HUDEP-2 (cell line): ENCODE measurements around the gene TASP1.
A peak's percentile ranks its signal among the peaks of the same experiment; 100 is the strongest.
"Not testable (repeated sequence)": the region's sequence is repeated elsewhere in the genome, so short reads cannot be mapped to it uniquely, and the experiment has no call there.

Experiments
- DNase-seq, 76 experiments: peaks; one replicate each; lab custom pipeline; 2025; ENCODE audit not compliant: unreplicated experiment in 76 of 76; lab: John Stamatoyannopoulos, UW

The TASP1 gene, protein sequence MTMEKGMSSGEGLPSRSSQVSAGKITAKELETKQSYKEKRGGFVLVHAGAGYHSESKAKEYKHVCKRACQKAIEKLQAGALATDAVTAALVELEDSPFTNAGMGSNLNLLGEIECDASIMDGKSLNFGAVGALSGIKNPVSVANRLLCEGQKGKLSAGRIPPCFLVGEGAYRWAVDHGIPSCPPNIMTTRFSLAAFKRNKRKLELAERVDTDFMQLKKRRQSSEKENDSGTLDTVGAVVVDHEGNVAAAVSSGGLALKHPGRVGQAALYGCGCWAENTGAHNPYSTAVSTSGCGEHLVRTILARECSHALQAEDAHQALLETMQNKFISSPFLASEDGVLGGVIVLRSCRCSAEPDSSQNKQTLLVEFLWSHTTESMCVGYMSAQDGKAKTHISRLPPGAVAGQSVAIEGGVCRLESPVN

DNA sequence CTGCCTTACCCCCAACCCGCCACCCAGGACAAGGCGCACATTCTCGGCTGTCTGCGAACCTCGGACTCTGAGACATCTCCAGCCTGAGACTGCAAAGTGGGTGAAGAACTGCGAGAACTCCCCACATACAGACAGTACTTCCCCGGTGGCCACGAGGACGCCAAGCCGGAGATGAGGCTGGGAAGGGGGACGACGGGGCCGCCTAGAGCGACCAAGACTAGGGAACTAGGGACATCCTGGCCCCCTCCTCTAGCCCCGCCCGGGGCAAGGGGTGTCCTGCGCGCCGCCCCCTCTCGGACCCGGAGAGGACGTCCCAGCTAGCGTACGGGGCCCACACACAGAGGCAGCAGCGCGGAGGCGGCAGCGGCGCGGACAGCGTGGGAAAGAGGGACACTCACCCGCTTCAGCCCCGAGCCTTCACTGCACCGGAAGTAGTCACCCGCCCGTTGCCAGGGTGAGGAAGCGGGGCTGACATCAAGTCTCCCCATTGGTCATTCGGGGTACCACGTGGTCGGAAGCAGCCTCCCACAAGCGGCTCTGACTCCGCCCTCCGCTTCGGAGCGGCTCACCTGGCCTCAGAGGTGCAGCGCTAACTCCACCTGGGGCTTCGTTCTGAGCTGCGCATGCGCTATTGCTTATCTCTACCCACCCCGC lies at the start of gene TASP1:
Gene TASP1, minus strand, starts transcription at position 437 of the 654 bp plus-strand sequence. CDS start 8,854 bp downstream, outside the sequence.
- peak; percentile 29 to 96 (median 88) for DNase-seq

DNA sequence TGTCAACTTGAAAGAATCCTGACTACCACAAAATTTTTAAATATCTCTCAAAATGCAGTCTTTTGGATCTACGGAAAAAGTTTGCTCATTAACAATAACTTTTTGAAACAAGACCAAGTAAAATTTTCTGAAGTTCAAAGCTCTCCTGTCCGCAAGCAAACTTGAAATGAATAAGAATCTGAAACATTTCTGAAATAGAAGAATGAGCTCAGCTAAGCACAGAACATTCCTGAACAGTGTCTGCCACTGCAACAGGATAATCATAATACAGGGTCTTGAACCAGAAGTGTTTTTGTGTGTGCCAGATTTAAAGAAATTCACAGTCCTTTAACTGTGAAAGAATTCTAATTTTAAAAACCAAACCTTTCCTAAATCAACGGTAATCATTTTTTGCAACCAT lies 49.1 kb upstream of the TASP1 start:
- DNase-seq: no peak

GRCh38 chr20:13685623-13686022 lies 46.9 kb upstream of the TASP1 start:
- DNase-seq: no peak

DNA sequence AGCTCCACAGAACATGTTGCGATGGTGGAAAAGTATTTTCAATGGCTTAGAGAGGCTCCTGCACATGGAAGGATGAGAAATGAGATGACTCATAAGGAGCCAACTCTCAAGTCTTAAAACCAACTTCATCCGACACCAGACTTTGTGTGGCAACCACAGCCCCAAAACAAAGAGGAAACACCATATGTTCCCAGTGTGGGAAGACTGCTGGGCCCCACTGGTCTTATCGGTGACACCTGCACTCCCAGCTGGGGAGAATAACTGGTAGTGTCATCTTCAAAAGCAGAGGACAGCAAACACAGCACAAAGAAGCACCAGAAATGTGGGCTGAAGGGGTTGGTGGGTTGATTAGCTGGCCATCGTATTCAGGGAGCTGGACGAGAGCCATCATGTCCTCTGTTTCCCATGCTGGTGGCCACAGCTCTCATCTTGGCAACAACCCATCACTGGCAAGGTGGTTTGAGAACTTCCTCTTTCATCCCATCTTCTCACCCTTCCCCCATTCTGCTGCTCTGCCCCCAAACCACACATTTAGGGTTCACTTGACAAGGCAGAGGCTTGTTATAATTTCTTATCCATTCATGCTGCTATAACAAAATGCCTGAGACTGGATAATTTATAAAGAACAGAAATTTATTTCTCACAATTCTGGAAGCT lies 46.0 kb upstream of the TASP1 start:
- no peak for DNase-seq

DNA sequence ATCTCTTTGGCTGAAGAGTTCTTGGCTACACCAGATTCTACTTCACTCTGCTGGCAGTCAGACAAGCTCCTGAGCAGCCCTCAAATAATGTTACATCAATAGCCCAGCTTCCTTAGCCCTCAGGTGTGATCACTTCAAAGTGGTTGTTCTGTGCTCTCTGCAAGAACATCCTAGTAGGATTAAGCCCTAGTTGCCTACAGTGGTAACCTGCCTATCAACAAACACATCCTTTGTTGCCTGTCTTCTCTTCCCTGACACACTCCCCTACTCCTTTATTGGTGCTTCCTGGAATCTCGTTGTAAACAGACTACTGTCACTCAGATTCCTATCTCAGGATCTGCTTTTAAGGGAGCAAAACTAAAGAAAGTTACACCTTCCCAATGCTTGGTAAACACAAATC lies 45.1 kb upstream of the TASP1 start:
- no peak for DNase-seq

- no peak for DNase-seq
Observed at GRCh38 chr20:13681248-13682125, 42.8 kb upstream of the TASP1 start.

- no peak for DNase-seq
Observed at GRCh38 chr20:13678944-13679343, 40.2 kb upstream of the TASP1 start.

DNA sequence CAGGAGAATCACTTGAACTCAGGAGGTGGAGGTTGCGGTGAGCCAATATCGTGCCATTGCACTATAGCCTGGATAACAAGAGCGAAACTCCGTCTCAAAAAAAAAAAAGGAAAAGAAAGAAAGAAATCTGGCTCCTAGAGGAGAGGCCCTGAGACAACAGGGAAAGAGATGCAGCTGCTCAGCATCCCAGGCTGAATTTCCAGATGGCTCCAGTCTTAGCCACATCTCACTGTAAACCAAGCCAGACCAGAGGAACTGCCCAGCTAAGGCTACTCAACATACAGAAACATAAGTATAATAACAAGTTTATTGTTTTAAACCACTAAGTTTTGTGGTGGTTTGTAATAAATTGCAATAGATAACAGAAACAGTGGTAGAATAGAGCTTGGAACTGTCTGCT lies 38.5 kb upstream of the TASP1 start:
- no peak for DNase-seq

- no peak for DNase-seq
Observed at GRCh38 chr20:13676682-13677081, 38.0 kb upstream of the TASP1 start.

- no peak for DNase-seq
Observed at GRCh38 chr20:13672690-13673089, 34.0 kb upstream of the TASP1 start.

GRCh38 chr20:13671916-13672378 lies 33.2 kb upstream of the TASP1 start:
- no peak for DNase-seq

DNA sequence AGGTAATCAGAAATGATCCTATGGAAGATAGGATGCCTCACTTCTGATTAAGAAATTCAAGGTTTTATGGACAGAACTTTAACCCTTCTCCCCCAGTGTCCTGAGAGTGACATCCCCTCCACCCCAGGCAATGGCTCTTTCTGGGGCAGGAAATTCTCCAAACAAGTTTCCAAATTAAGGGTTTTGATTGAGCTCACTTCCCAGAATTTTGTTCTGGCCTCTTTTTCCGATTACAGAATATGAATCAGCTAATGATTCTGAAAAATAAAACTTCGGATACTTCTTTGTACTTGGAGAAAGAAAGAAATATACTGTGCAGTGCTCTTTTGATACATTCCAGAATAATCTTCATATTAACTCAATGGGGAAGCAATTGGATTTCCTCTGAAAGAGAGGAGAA lies 32.8 kb upstream of the TASP1 start:
- DNase-seq: no peak

- DNase-seq: no peak
Observed at GRCh38 chr20:13670160-13670559, 31.4 kb upstream of the TASP1 start.

- no peak for DNase-seq
Observed at GRCh38 chr20:13665709-13666395, 27.1 kb upstream of the TASP1 start.

DNA sequence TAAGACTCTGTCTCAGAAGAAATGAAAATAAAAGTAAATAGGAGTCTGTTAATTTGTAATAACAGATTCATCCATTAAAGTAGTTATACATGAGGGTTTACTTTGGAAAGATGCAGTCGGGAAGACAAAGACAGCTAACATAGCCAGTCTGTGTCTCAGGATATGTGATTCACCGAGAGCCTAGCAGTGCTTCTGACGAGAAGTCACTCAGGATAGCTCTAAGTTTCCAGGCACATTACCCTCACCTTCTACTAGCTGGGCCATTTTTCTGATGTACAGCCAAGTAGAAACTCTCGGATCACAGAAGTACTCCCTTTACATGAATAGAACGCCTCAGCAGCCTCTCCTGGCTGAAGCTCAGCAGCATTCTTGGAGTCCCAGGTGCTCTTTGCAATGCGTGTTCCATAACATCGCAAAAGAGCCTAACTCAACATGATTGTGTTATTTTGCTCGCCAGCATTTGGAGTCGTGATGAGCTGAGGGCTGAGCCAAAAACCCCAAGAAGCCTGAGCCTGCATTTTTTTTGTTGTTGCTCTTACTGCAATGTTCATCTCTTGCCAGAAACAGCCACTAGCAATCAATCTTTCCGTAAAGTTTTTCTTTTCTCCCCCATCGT lies 22.4 kb upstream of the TASP1 start:
- DNase-seq: no peak

DNA sequence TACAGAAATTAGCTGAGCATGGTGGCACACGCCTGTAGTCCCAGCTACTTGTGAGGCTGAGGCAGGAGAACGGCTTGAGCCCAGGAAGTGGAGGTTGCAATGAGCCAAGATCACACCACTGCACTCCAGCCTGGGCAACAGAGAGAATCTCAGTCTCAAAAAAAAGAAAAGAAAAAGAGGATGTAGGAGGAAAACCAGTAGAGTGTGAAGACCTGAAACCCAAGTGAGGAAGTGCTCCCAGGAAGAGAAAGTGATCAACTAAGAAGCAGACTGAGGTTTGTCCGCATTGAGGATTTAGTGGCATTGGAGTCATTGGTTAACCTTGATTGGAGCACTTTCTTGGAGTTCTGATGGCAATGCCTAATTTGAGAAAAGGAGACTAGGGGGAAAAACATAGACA lies 20.6 kb upstream of the TASP1 start:
- no peak for DNase-seq

DNA sequence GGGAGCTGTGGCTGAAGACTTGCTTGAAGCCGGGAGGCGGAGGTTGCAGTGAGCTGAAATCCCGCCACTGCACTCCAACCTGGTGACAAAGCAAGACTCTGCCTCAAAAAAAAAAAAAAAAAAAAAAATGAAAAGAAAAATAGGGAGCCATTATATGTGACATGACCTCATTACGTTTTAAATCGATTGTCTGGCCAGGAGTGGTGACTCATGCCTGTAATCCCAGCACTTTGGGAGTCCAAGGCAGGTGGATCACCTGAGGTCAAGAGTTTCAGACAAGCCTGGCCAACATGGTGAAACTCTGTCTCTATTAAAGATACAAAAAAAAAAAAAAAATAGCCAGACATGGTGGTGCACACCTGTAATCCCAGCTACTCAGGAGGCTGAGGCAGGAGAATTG lies 19.3 kb upstream of the TASP1 start:
- not testable (repeated sequence) for DNase-seq

DNA sequence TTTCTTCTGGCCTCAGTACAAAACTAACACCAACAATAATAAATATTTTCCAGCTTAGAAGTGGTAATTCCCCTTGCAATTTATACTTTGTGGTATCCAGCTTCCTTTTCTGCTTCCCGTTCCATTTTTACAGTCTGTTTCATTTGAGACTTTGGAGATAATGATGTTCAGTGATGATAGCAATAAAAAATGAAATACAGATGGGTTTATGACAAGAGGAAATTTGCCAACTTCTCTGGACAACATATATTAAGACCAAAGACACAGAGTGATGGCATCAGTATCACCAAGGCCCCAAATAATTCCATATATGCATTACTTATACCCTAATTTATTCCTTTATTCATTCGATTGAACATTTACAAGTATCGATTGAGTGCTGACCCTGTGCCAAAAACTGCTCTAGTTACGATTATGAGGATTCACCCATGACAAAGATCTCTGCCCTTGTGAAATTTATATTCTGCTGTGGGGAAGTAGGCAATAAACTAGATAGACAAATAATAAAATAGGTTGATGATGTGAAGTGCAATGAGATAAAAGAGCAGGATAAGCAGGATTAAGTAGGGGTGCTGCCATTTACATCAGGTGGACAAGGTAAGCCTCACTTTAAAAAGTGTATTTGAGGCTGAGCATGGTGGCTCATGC lies 18.1 kb upstream of the TASP1 start:
- no peak for DNase-seq

DNA sequence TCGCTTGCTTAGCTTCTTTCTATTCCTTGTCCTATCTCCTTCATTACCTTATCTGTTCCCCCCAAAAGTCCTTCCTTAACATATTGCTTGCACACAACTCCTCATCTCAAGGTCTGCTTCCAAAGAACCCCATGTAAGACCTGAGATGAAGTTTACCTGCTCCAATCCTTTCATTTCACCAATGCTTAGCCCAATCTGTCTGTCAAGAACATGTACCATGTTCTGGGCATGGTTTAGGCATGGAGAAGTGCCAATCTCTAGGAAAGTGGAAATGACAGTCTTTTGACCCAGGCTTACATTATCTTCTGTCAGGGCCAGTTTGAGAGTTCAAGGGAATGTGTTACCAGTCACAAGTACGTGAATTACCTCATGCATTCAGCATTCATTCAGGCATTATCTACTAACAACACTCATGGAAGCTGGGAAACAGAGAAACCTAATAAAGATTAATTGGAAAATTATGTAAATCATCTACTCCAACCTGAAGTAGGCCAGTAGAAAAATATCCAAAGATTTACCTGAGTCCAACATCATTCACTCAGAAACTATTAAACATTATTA lies 15.8 kb upstream of the TASP1 start:
- DNase-seq: no peak
